ENCODE measurements around the gene ALG8. TPM values are rescaled to one million over a fixed set of nuclear protein-coding genes. Genes with fewer than 3 reads are reported as not detected.

The ALG8 gene
- total and polyA plus RNA-seq, 12 donors, result 28.9 to 129 (median 53.3) TPM

DNA sequence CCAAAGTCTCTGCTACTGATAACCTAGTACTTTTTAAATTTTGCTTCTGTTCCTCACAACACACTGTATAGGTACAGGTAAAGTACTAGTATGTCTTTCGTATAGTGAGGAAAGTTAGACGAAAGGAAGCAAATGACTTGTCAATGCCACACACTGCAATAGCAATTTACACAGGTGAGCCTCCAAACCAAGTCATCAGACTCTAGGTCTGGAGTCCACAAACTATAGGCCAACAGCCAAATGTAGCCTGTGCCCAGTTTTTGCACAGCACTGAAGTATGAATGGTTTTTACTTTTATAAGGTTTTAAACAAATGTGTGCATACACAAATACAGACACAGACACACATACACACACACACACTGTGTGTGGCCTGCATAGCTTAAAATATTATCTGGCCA is 28.1 kb downstream of the ALG8 start:
- no peak for TF ChIP-seq POLR2A (IDR thresholded peaks at IDR 0.05)
- TF ChIP-seq, protein P1, sequence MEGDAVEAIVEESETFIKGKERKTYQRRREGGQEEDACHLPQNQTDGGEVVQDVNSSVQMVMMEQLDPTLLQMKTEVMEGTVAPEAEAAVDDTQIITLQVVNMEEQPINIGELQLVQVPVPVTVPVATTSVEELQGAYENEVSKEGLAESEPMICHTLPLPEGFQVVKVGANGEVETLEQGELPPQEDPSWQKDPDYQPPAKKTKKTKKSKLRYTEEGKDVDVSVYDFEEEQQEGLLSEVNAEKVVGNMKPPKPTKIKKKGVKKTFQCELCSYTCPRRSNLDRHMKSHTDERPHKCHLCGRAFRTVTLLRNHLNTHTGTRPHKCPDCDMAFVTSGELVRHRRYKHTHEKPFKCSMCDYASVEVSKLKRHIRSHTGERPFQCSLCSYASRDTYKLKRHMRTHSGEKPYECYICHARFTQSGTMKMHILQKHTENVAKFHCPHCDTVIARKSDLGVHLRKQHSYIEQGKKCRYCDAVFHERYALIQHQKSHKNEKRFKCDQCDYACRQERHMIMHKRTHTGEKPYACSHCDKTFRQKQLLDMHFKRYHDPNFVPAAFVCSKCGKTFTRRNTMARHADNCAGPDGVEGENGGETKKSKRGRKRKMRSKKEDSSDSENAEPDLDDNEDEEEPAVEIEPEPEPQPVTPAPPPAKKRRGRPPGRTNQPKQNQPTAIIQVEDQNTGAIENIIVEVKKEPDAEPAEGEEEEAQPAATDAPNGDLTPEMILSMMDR (IDR thresholded peaks at IDR 0.05), result no peak
- Histone ChIP-seq H3K36me3 (replicated peaks in 1 of 2) (peaks cover 0 to 6% of the 10 kb centered on the region in 2 donors), H3K4me3 (no peak overlapping the region), H3K9me3 (replicated peaks in 1 of 3) (no peaks in the 10 kb centered on the region), H3K27me3 (no peaks in the 10 kb centered on the region), H3K4me1 (replicated peaks in 1 of 2) (no peaks in the 10 kb centered on the region), H3K27ac (no peak overlapping the region)
- 85 to 98% (median 90%) methylated on average over 2 of the region's 2 CpGs for WGBS, 4 donors
- DNase-seq, result no peak
- intact Hi-C loops (cut with DNase I), result no loop called here

DNA sequence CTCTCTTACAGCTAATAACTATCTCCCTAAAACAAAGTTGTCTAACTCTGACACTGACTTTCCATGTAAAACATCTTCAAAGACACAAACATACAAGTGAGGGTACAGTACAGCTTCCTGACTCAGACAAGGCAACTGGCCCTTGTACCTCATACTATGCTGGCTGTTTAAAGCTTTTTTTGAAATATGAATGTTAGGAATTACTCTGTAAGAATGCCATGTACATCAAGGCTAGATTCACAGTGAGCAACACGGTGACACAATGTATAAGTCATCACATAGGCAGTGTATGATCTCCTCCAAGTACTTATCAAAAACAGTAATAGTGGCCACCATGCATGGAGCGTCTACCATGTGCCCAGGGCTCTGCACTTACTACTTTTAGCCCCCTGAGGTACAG is 28.6 kb downstream of the ALG8 start:
- H3K27me3 ChIP-seq, result no peaks in the 10 kb centered on the region
- no peak overlapping the region for H3K27ac ChIP-seq
- 85 to 100% (median 95%) methylated on average over 2 of the region's 2 CpGs for WGBS, 4 donors
- no peak for DNase-seq
- H3K9me3 ChIP-seq (replicated peaks in 1 of 3), result no peaks in the 10 kb centered on the region
- no peaks in the 10 kb centered on the region for H3K4me1 ChIP-seq (replicated peaks in 1 of 2)
- intact Hi-C loops (cut with DNase I), result no loop called here
- no peak overlapping the region for H3K4me3 ChIP-seq
- TF ChIP-seq, protein P1 (IDR thresholded peaks at IDR 0.05), result no peak
- no peak for TF ChIP-seq POLR2A (IDR thresholded peaks at IDR 0.05)
- H3K36me3 ChIP-seq (replicated peaks in 1 of 2), result peaks cover 0 to 6% of the 10 kb centered on the region in 2 donors

DNA sequence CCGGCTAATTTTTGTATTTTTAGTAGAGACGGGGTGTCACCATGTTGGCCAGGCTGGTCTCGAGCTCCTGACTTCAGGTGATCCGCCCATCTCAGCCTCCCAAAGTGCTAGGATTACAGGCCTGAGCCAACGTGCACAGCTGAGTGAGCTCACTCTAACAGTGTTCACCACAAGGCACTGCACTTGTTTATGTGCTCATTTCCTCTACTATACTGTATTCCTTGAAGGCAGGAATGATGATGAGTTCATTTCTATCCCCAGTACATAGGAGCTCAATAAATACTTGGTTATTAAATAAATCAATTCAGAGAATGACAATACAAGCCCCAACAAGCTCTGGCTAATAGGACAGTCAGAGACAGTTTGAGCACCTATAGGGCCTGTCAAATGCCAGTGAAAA is 29.1 kb downstream of the ALG8 start:
- no peak for TF ChIP-seq POLR2A (IDR thresholded peaks at IDR 0.05)
- TF ChIP-seq, protein P1 (IDR thresholded peaks at IDR 0.05), result no peak
- 92 to 96% (median 95%) methylated on average over 5 of the region's 5 CpGs for WGBS, 4 donors
- no peak overlapping the region for H3K4me3 ChIP-seq
- H3K27me3 ChIP-seq, result no peaks in the 10 kb centered on the region
- no peak for DNase-seq
- peaks cover 0 to 6% of the 10 kb centered on the region in 2 donors for H3K36me3 ChIP-seq (replicated peaks in 1 of 2)
- H3K27ac ChIP-seq, result no peak overlapping the region
- H3K9me3 ChIP-seq (replicated peaks in 1 of 3), result no peaks in the 10 kb centered on the region
- no peaks in the 10 kb centered on the region for H3K4me1 ChIP-seq (replicated peaks in 1 of 2)
- intact Hi-C loops (cut with DNase I), result no loop called here

DNA sequence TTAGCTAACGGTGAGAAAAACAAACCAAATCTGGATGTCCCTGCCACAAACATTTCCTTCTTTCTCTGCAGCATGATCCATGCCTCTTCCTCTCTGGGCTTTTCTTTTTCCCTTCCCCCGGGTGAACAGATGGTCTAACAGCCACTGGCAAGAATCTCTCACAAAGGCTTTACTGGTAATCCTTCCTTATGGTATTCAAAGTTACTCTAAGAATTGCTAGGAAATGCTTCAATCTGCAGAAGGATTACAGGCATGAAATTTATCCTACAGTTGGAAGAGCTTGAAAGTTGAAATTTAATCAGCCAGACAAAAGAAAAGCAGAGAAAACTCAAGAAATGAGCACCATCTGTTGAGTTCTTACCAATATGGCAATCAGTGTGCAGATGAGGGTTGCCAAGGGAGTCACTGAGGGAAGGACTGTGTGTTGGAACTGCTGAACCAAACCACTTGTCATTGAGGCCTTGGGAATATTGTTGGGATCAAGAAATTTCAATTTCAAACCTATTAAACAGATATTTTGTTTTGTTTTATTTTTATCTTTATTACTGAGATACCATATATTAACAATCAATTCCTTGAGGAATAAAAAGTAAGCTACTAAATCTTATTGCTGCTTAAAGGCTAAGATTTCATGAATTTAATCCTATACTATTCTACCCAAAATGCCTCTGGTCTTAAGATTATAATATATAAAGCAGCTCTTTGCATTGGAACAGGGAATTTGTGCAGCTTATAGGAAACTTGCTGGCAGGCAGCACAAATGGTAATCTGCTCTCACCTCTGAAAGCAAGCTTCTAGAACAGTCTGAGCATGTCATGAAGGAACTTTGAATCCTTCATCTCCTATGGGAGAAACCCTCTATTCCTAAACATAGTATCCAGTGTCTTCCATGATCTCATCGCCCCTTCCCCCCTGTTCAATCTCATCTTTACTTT is 30.1 kb downstream of the ALG8 start:
- Histone ChIP-seq H3K27me3 (no peaks in the 10 kb centered on the region), H3K4me3 (no peak overlapping the region), H3K9me3 (replicated peaks in 1 of 3) (no peaks in the 10 kb centered on the region), H3K4me1 (replicated peaks in 1 of 2) (no peaks in the 10 kb centered on the region), H3K36me3 (replicated peaks in 1 of 2) (peaks cover 0 to 6% of the 10 kb centered on the region in 2 donors), H3K27ac (no peak overlapping the region)
- no peak for TF ChIP-seq POLR2A (IDR thresholded peaks at IDR 0.05)
- TF ChIP-seq, protein P1 (IDR thresholded peaks at IDR 0.05), result no peak
- intact Hi-C loops (cut with DNase I), result no loop called here
- WGBS, 4 donors, result 81 to 86% (median 86%) methylated on average over 3 of the region's 3 CpGs
- DNase-seq, result no peak

All from adrenal gland (tissue), 12 donors.